ENCODE data around the gene ROCK2. TPM values are rescaled to one million over a fixed set of nuclear protein-coding genes. Genes with fewer than 3 reads are reported as not detected.

The ROCK2 gene
- total and polyA plus RNA-seq, 2 of the 13 experiments (the other 11 are each of a cell fraction or from before 2014, with no cell fraction given), result 38.1 to 119 TPM

GRCh38 chr2:11163439-11164317, 180.8 kb downstream of the ROCK2 start:
- Histone ChIP-seq H3K4me2 (ENCODE audit: low read depth, low read length) (no peak overlapping the region), H3K79me2 (ENCODE audit: insufficient read depth, low read length) (no peaks in the 10 kb centered on the region), H3K27me3 (ENCODE audit: control insufficient read depth in 1 of 2, insufficient read depth in 2 of 2, low read length in 2 of 2) (peaks cover 0 to 6% of the 10 kb centered on the region in 2 experiments; a peak in 1 of 5 replicates), H3K9me3 (ENCODE audit: low read length) (no peaks in the 10 kb centered on the region), H4K20me1 (ENCODE audit: insufficient read depth, low read length) (no peaks in the 10 kb centered on the region), H2AFZ (ENCODE audit: low read length) (no peak overlapping the region), H3K27ac (ENCODE audit: extremely low read length, insufficient read depth, low read length) (no peak overlapping the region), H3K9ac (ENCODE audit: insufficient read depth, low read depth, low read length) (no peak overlapping the region), H3K36me3 (replicated peaks in 1 of 2; ENCODE audit: control insufficient read depth in 1 of 2, insufficient read depth in 2 of 2, low read length in 2 of 2) (no peaks in the 10 kb centered on the region), H3K4me3 (replicated peaks in 1 of 3; ENCODE audit: insufficient read depth in 1 of 3, low read depth in 2 of 3, low read length in 3 of 3) (no peak overlapping the region), H3K4me1 (ENCODE audit: insufficient read depth, low read length) (peaks cover 41% of the 10 kb centered on the region)
- intact Hi-C loops (cut with micrococcal nuclease; ENCODE audit: unreplicated experiment), result no loop called here
- in situ Hi-C loops (cut with HindIII; ENCODE audit: extremely low pct_ligation_motif_present, low pct_unique_long_range_greater_than_20kb), result no loop called here
- ChIA-PET POLR2A (no interaction called here), CTCF (ENCODE audit: low intra/inter-chr PET ratio, low total read pairs) (no interaction called here)
- FAIRE-seq (no peak), DNase-seq (ENCODE audit: low spot score) (no peak), ATAC-seq (no peak)
- 64% methylated on average over 16 of the region's 16 CpGs for WGBS (ENCODE audit: low lambda C conversion rate)
- BruUV-seq (replicated peaks), result no TSS peak
- TF ChIP-seq ADNP (CRISPR knock-in tag; IDR thresholded peaks at IDR 0.05) (no peak), FOXK1 (CRISPR knock-in tag; IDR thresholded peaks at IDR 0.05; ENCODE audit: borderline replicate concordance, low read depth) (no peak), ATAD3A (CRISPR knock-in tag; IDR thresholded peaks at IDR 0.05) (no peak), DNMT3B (CRISPR knock-in tag; conservative IDR thresholded peaks at IDR 0.05) (no peak), ATF4 (CRISPR knock-in tag; IDR thresholded peaks at IDR 0.05) (no peak), ZNF3 (CRISPR knock-in tag; IDR thresholded peaks at IDR 0.05) (no peak), ZBTB40 (IDR thresholded peaks at IDR 0.05) (no peak), ZBTB40 (CRISPR knock-in tag; IDR thresholded peaks at IDR 0.05) (no peak), POGZ (CRISPR knock-in tag; IDR thresholded peaks at IDR 0.05) (no peak), TBL1XR1 (IDR thresholded peaks at IDR 0.05; ENCODE audit: borderline replicate concordance, low read length, partially characterized antibody) (no peak), ATRX (CRISPR knock-in tag; IDR thresholded peaks at IDR 0.05; ENCODE audit: borderline replicate concordance) (no peak), ZNF20 (CRISPR knock-in tag; IDR thresholded peaks at IDR 0.05) (no peak), GATA4 (IDR thresholded peaks at IDR 0.05; ENCODE audit: borderline replicate concordance, low read depth) (no peak), ZNF7 (CRISPR knock-in tag; IDR thresholded peaks at IDR 0.05) (no peak), ZNF75D (CRISPR knock-in tag; IDR thresholded peaks at IDR 0.05; ENCODE audit: borderline replicate concordance) (no peak), KDM1A (CRISPR knock-in tag; IDR thresholded peaks at IDR 0.05) (no peak)

All from HepG2 (cell line).